GM10248 (cell line): ENCODE results near the gene RBM11.

ENCODE experiments used
- CTCF ChIA-PET: fragments of 300-600 bp; sonication (Branson Sonifier 250); formaldehyde crosslinking; extraction: SDS; loops from one replicate; lab custom pipeline; 2021; ENCODE audit warnings: antibody characterized with exemption; lab: Yijun Ruan, JAX
- POLR2A ChIA-PET: fragments of 350-650 bp; sonication (Branson Sonifier 250); formaldehyde crosslinking; extraction: SDS; loops from one replicate; lab custom pipeline; 2020; ENCODE audit warnings: antibody characterized with exemption; lab: Yijun Ruan, JAX
- DNase-seq: peaks from one replicate; pipeline ENCODE4 v3.0.0; 2012; ENCODE audit errors: extremely low spot score
- TF ChIP-seq, protein P1 (sequence below): IDR thresholded peaks from 2 replicates; pipeline ENCODE4 v1.5.1; 2012; ENCODE audit warnings: mild to moderate bottlenecking, low read depth; ENCODE audit errors: extremely low read depth, missing control alignments, control extremely low read depth

RBM11 gene

DNA sequence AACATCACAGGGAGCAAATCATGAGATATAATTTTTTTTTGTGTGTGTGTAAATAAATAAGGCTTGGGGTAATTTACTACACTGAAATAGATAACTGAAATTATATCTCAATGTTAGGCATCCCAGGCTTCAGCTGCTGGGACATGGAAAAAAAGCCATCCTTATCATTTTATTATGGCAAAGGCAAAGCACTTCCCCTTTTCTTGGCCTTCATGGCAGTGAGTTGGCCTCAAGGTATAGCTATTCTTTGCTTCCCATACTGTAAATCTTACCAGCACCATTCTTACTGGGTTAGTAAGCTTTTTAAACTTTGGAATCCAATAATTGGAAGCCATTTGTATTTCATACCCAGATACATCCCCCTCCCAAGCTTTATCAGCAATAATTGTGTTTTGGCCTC lies 29.0 kb downstream of the RBM11 start:
- ChIA-PET POLR2A (no interaction called here), CTCF (interaction anchor here (1.0 to 3.0 kb wide), 3 partner anchors 8 to 15 kb away, joined by 4 to 23 read pairs (median 7); no protein-coding TSS in a partner anchor)
- no peak for DNase-seq
- TF ChIP-seq, protein P1, sequence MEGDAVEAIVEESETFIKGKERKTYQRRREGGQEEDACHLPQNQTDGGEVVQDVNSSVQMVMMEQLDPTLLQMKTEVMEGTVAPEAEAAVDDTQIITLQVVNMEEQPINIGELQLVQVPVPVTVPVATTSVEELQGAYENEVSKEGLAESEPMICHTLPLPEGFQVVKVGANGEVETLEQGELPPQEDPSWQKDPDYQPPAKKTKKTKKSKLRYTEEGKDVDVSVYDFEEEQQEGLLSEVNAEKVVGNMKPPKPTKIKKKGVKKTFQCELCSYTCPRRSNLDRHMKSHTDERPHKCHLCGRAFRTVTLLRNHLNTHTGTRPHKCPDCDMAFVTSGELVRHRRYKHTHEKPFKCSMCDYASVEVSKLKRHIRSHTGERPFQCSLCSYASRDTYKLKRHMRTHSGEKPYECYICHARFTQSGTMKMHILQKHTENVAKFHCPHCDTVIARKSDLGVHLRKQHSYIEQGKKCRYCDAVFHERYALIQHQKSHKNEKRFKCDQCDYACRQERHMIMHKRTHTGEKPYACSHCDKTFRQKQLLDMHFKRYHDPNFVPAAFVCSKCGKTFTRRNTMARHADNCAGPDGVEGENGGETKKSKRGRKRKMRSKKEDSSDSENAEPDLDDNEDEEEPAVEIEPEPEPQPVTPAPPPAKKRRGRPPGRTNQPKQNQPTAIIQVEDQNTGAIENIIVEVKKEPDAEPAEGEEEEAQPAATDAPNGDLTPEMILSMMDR = no peak

DNA sequence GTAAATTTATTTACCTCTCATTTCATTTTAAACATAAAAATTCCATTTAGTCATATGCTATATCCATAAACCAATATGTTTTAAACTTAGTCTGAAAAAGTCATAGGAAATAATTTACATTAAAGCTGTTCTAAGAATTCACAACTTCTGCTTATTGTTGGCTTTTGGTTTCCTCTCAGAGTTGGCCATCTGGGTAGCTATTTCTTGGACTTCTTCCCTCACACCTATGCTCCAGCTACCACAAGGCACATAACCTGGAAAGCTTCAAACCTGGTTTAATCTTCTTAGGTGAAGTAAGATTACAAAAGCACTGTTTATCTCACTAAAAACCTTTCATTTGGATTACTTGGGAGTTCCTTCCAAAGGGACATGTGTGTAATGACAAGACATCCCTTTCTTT lies 29.8 kb downstream of the RBM11 start:
- CTCF ChIA-PET = interaction anchor here (1.0 to 3.0 kb wide), 3 partner anchors 7 to 14 kb away, joined by 4 to 23 read pairs (median 7); no protein-coding TSS in a partner anchor
- TF ChIP-seq, protein P1 = no peak
- POLR2A ChIA-PET = no interaction called here
- no peak for DNase-seq

DNA sequence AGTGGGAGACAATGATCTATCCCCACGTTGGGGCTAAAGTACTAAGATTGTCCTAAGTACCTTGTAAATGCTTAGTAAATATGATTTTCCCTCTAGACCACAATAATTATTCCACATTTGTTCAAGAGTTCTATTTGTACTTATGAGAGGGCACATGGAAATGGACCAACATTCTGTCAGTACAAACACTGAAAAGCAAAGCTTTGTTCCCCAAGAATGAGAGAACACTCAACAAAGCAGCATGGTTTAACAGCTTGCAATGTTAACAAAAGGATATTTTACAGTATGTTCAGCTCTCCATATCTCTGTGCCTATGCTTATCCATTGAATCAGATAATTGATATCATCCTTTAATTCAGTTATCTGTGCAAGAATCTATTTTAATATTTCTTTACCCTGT lies 35.4 kb downstream of the RBM11 start:
- TF ChIP-seq, protein P1 = no peak
- ChIA-PET POLR2A (no interaction called here), CTCF (interaction anchor here (1.1 to 3.4 kb wide), 4 partner anchors 7 to 12 kb away, joined by 3 to 23 read pairs (median 6); no protein-coding TSS in a partner anchor)
- no peak for DNase-seq

DNA sequence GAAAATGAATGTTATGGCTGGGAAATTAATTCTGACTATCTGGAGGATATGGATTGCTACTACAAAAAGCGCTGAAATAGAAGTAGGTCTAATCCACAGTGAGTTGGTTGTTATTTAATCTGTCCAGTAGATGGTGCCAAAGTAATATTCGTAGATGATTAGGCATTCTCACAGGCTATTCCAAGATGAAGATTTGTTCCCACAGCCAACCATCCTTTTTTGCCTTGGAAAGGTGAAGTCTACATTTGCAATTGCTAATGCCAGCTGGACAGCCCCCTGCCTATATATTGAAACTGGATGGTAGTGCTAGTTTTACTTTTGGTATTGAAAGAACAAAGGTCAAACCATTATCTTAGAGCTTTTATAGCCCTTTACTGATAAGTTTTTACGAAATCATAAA lies 43.8 kb downstream of the RBM11 start:
- ChIA-PET CTCF (interaction anchor here (0.7 to 1.9 kb wide), 15 partner anchors 8 to 1470 kb away, joined by 3 to 9 read pairs (median 3); partner anchors contain the start of gene USP25), POLR2A (no interaction called here)
- peak; percentile 32 for DNase-seq
- TF ChIP-seq, protein P1 = peak; percentile 51

DNA sequence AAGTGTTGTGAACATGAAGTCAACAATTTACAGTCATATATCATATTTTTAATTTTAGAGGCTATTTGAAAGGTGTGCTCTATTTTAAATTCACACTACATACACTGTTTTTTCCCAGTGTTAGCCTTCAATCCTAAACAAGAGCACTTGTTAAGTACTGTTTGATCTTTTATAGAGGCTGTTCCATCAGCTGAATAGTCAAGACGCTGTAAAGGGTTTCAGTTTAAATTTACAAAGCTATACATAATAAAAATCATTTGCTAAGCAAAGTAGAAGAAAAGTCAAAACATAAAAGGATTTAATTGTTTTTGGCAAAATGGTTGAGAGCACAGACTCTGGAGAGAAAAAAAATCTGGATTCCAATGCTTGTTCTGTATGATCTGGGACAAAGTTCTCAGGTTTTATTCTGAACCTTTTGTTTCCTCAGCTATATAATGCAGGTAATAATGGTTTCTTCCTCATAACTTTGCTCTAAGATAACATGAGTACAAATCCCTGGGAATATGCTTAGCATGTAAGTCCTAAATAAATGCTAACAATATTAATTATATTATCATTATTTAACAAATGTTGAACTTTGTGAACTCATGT lies 44.3 kb downstream of the RBM11 start:
- ChIA-PET CTCF (interaction anchor here (0.7 to 1.9 kb wide), 15 partner anchors 9 to 1470 kb away, joined by 3 to 9 read pairs (median 3); partner anchors contain the start of gene USP25), POLR2A (no interaction called here)
- no peak for DNase-seq
- TF ChIP-seq, protein P1 = no peak

DNA sequence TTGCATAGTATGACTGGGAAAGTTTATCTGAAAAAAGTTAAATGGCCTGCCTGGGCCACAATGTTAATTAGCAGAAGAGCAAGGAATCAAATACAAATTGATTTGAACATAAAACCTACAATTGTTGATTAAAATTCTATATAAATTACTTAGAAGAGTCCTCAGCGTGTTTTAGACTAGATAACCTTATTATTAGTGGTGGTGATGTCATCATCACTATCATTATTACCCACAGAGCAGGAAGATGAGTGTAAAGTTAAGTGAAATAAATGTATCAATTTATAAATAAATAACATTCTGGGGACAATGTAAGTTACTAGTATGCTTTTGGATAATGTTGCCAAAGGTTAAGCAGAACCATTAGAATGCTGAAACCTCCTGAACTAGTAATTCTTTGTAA lies 46.1 kb downstream of the RBM11 start:
- ChIA-PET POLR2A (no interaction called here), CTCF (interaction anchor here (1.0 to 2.2 kb wide), 2 partner anchors 9 to 10 kb away, joined by 4 to 9 read pairs; no protein-coding TSS in a partner anchor)
- TF ChIP-seq, protein P1 = no peak
- DNase-seq = no peak
